ENCODE results near the gene METTL13.
A peak's percentile ranks its signal among the peaks of the same experiment; 100 is the strongest.

Gene METTL13, protein sequence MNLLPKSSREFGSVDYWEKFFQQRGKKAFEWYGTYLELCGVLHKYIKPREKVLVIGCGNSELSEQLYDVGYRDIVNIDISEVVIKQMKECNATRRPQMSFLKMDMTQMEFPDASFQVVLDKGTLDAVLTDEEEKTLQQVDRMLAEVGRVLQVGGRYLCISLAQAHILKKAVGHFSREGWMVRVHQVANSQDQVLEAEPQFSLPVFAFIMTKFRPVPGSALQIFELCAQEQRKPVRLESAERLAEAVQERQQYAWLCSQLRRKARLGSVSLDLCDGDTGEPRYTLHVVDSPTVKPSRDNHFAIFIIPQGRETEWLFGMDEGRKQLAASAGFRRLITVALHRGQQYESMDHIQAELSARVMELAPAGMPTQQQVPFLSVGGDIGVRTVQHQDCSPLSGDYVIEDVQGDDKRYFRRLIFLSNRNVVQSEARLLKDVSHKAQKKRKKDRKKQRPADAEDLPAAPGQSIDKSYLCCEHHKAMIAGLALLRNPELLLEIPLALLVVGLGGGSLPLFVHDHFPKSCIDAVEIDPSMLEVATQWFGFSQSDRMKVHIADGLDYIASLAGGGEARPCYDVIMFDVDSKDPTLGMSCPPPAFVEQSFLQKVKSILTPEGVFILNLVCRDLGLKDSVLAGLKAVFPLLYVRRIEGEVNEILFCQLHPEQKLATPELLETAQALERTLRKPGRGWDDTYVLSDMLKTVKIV
- total RNA-seq, result 25.9 reads per million, percentile 53 among the genes with 10 or more reads in this experiment

DNA sequence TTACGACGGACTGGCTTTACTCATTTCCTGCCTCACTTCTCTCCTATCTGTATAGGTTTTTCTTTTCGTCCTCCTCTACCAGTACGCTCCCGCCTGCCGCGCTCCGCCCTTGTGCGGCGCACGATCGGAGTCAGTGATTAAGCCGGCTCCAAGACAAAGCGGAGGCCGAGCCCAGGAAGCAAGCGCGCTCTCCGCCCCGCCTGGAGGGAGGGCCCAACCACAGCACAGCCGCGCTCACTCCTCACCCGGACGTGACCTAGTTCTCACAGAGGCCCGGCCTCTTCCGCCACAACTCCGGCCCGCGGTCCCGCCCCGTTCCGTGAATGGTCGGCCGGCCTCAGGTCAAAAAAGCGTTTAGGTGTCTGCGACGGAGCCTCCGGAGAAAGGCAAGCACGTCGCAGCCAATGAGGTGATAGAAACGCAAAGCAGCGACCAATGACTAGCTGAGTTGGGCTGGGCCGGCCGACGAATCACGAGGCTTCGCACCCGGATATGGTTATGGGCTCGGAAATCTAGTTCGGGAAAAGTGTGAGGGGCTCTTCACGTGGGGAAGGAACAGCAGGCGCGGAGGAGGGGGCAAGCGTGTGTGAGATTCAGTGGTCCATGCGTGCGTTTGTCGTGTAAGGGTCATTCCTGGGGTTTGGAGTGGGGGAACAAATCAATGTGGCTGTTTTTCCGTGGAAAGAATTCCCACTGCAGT, at the start of gene METTL13:
Gene METTL13, plus strand, starts transcription at position 485 of the 700 bp plus-strand sequence. CDS start 308 bp downstream, outside the sequence.
- DNase-seq, result peak; percentile 97

DNA sequence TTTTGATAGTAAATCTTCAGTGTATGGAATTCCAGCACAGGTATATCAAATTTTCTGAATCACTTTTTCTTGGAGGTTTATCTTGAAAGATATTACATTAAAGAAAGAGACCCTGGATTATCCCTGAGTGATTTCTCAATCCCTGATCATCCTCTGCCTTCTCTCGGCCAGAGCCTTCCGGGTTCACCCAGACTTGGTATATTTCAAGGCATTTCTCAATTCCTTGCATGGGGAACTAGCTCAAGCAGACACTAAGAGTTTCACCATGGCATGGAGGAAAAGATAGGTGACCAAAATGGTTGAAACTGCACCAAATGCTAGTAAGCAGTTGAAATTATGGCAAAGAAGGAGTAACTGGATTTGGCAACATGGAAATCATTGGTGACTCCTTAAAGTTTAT, 45.3 kb upstream of the METTL13 start:
- DNase-seq, result no peak

DNA sequence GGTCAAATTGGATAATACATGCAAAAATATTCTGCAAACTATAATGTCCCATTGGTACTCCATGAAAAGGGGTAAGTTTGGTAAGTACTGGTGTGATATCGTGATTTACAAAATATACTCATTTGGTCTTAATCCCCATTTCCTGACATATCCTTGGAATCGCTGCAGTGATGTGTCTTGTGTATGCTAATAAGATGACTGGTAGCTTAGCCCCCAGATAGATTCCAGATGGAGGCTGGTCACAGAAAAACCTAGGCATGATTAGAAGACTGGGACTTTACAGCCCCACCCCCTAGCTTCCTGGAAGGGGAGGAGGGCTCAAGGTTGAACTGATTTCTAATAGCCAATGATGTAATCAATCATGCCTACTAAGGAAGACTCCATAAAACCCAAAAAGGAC, 42.5 kb upstream of the METTL13 start:
- DNase-seq, result no peak

DNA sequence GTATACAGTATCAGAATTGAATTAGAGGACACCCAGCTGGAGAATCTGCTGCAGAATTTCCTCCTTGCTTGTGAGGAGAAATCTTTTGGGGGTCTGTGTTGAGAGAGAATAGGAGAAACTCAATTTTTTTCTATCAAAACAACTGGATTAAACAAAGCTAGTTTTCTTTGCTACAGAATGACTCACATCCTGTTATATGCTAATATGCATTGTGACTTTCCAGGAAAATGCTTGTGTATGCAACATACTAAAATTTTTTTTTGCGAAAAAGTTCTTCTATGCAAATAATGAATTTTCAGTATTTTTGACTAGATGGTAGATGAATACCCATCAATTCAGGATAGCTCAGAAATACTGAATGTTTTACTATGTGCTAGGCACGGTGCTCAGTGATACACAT, 41.8 kb upstream of the METTL13 start:
- DNase-seq, result no peak

DNA sequence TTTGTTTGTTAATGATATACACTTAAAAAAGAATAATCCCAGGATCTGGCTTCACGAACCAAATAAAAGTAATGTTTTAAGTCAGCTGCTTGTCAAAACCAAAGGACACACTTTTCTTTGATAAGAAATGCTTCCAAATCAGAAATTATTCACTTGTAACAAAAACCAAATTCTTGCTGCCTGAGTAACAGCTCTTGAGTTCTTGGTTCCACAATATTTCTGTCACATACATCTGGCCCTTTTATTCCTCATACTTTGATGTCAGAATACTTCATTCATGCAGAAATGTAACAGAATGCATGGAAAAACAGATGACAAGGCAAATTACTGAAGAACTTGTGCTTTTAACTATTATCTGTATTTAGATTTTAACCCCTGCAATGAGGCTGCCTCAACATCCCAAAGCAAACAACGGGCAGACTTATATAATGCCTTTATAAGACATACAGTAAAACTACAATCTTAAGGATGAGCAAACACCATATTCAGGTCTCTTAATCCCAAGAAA, 41.0 kb upstream of the METTL13 start:
- no peak for DNase-seq

DNA sequence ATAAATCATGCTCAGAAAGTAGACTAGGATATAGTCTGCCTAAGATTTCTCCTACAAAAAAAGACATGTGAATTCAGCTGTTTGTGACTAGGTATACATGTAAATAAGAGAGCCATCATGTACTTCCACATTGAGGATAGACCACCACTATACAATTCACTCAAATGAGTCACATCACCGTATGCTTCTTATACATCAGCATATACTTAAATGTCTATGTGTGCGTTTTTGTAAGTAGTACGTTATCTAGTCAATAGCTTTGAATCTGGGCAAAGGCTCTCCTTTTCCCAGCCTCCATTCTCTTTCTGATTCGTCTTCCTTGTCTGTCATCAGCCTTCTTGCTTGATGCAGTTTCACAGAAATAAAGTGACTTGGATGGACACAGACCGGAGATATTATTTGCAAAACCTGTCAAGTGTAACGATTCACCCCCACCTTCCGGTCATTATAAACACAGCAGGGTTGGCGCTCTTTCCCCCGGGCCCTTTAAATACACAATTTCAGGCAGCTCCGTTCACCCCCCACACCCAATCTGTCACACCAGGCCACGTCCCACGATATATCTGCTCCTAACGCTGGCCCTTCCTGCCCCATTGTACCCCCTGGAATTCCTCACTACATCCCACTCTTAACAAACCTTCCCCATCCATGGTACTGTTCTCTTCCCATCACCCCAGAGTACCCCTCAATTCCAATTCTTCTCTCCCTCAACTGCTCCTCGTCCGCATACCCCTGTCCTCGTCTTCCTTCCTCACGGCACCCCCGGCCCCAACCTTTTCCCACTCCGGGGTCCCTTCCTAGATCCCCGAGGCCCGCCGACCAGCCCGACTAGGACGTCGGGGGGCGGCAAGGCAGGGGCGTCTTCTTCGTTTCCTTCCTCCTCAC, 40.2 kb upstream of the METTL13 start:
- peak; percentile 20 for DNase-seq

DNA sequence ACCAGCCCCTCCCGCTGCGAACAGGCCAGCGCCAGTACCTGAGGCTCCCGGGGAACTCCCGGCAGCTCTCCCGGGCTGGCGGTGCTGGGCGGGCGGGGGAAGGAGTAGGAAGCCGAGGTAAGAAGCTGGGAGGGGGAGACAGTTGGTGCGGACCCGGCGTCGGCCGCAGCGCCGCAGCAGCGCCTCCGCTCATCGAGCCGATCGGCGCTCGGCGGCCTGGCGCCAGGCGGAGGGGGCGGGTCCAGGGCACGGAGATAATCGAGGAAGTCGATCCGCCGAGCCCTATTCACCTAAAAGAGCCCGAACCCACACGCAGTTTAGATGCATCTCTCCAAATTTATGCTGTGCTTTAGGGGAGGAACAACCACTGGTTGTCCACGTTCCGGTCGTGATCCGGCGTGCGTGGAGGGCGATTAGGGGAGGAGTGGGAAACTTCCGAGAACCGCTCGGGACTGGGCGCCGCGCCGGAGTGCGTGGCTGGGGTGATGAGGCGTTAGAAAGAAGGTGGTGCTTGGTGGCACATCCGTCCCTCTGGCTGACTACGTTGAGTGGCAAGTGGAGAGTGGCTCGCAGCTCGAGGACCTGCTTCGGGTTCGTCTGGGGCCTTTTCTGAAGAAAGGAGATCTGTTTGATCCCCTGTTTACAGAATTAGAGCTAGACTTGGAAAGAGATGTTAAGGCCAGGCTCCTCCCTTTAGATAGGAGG, 39.4 kb upstream of the METTL13 start, which contains the start of gene VAMP4:
Gene VAMP4, minus strand, starts transcription at position 194 of the 705 bp plus-strand sequence. CDS start 3,651 bp downstream, outside the sequence.
- peak; percentile 80 for DNase-seq

DNA sequence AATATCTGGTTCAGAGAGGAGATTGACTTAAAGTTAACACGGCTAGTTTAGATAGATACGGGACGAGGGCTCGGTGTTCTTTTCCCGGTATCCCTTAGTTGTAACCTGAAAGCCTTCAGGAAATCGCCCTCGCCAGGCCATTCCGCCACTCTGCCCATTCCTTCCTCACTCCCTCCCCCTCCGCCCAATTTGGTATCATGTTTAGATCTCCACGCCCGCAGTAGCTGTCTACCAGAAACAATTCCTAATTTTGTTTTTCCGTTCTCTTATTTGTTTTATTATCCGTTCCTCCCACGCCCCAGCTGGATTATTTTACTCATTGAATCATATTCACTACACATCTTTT, 38.9 kb upstream of the METTL13 start:
- no peak for DNase-seq

DNA sequence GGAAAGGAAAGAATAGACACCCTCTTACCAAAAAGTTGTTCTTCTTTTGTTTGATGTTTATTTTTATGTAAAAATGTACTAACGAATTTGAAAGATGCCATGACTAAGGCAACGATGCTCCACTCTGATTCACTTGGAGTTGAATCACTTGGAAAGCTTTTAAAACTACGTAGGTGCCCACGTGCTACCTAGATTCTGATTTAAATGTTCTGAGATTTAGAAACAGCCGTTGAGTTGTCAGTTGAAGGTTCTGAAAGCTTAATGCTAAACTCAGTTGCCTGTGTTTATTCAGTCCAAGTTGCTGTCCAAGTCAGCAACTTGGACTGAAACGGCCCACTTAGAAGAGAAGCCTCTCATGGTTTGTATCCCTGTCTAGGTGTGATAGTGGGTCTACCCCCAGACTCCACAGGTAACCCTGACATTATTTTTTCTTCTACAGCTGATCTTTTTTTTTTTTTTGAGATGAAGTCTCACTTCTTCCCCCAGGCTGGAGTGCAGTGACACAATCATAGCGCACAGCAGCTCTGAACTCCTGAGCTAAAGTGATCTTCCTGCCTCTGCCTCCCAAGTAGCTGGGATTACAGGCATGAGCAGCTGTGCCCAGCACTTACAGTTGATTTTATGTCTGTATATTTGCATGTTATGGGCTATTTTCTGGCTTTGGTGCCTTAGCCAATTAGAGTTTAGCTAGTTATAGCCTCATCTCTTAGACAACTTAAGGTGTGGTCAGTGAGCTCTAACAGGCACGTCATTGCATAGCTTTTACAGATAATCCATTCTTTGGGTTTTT, 38.2 kb upstream of the METTL13 start:
- DNase-seq, result no peak

DNA sequence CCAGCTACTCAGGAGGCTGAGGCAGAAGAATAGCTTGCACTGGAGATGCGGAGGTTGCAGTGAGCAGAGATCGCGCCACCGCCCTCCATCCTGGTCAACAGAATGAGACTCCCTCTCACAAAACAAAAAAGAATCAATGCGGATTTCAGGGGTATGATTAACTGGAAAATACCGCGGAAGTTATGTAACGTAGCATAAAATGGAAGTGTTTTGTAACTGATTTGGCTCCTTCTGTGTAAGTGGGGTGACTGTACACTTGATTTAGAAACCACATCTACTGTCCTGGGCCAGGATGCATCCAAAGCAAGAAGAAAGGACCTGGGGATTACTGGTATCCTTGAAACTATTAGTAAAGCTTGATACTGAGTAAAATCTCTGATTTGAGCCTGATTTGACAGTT, 36.5 kb upstream of the METTL13 start:
- no peak for DNase-seq

DNA sequence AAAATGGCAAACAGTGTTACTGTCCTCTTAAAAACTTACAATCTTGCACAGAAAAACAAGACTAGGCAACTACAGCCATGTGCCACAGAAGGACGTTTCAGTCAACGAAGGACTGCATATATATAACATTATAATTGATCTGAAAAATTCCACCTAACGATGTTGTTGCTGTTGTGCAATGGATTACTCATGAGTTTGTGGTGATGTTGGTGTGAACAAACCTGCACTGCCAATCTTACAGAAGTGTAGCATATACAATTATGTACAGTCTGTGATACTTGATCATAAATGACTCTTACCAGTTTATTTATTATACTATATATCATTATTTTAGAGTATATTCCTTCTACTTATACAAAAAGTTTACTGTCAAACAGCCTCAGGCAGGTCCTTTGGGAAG, 32.8 kb upstream of the METTL13 start:
- DNase-seq, result no peak

DNA sequence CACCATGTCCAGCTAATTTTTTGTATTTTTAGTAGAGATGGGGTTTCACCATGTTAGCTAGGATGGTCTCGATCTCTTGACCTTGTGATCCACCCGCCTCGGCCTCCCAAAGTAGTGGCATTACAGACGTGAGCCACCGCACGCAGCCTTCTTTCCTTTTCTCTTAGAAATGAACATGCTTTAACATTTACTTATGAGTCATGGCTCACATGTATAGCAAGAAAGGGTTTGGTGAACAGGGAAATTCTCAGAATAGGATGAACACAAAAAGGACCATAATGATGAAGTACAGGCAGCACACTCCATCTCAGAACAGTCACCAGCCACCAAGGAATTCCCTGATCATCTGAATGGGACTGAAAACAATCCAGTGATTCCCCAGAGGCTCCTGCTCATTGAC, 30.2 kb upstream of the METTL13 start:
- DNase-seq, result no peak

DNA sequence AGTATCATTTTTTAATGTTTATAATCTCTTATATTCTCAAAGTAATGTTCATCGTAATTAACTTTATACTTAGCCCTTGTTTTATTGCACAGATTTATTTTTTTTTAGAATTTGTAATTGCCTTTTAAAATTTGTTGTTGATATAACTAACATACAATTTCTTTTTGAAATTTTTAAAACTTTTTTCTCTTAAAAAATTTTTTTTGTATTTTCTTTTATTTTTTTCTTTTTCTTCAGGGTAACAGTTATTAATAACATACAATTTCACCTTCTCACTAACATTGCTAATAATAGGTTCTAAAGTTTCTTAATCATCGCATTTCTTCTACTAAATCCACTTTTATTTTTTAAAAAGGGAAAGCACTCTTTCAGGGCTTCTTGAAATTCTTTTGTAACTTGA, 28.3 kb upstream of the METTL13 start:
- no peak for DNase-seq

DNA sequence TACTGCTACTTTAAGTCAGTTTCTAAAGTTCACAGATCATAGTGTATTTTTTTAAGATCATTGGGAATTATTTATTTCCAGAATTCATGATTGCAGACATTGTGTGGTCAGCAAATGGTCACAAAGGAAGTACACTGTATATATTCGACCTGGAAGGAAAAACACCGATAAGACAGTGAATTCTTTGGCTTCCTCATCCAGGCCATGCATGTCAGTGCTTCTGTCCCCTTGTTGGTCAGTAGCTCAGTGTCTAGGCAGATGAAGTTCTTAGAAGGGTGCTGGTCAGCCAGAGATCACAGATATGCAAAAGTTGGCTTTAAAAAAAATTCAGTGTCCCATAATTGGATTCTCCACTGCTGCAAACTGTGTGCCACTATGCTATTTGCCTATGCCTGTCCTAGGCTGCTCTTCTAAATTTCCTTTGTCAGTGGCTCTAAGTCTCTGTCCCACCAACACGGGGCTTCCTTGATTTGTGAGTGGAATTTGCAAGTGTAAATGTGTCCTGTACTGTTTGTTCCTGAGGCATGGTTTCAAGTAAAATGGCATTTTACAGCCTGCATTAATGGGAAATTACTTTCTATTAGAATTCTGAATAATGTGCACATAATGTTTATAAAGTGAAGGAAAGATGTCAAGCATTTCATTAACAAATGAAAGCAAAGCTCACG, 27.6 kb upstream of the METTL13 start:
- DNase-seq, result no peak

DNA sequence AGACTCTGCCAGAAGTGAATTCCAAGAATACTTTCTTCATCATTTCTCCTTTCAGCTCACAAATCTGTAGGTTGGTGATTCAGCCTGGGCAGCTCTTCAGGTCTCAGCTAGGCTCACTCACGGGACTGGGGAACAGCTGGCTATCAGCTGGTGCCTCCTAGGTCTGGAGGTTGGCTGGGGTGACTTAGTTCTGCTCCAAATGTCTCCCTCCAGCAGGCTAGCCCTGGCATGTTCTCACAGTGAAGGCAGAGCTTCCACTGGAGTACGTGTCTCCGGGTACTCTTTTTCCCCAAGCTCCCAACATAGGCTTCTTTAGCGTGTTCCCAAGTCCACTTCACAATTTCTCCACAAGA, 27.1 kb upstream of the METTL13 start:
- DNase-seq, result no peak

DNA sequence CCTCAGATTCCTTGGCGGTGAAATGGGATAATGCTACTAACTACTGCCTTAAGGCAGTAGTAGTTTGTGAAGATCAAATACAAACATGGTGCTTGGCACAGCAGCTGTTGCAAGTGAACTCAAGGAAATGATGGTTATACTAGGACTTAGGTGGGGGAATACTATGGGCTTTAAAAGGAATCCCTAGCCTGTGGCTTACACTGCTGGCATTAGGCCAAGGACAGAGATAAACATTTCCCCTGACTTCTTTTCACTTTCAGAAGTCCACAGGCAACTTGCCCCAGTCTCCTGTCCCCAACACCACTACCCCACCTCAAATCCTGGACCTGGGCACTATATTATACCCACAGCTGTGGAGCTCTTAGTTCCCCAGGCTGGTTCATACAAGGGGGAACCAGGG, 26.5 kb upstream of the METTL13 start:
- DNase-seq, result no peak

DNA sequence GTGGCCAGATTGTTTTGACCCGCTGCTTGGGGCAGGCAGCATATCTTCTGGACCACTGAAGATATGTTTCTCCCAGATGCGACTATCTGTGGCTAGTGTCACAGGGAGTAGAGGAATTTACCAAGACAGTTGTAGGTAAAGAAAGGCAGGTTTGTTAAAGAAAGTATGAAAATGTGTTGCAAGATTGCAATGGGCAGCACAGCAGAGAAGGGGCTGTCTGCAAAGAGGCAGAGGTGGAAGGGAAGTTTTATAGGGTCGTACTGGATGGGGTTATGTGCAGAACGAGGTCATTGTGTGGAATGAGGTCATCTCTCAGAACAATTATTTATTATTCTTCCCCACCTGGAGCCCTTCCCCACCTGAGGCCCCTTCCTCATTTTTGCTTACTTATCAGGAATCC, 24.6 kb upstream of the METTL13 start:
- no peak for DNase-seq

DNA sequence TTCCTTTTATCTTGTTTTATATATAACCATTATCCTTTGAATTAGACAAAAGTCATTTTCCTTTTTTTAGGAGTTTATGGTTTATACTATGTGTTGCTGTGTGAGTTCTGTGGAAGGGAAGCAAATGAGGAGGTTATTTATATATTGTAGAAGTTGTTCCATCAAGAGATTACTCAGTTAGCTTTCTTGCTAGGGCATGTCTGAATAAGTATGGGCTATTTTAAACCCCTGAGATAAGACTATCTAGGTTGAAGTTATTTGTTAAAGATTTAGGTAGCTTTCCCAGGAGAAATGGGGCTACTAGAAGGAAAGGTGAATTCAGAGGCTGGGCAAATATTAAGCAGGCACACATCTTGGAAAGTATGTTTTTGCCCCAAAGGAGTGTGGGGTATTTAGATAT, 23.4 kb upstream of the METTL13 start:
- no peak for DNase-seq

DNA sequence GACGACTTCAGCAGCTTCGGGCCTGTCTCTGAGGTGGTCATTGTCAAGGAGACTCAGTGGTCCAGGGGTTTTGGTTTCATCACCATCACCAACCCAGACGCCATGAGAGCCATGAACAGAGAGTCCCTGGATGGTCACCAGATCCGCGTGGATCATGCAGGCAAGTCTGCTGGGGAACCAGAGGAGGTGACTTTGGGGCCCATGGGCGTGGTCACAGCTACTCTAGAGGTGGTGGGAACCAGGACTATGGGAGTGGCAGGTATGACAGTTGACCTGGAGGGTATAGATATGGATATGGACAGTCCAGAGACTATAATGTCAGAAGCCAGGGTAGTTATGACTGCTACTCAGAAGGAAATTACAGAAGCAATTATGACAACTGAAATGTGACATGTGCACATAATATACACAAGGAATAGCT, 19.3 kb upstream of the METTL13 start:
- no peak for DNase-seq

DNA sequence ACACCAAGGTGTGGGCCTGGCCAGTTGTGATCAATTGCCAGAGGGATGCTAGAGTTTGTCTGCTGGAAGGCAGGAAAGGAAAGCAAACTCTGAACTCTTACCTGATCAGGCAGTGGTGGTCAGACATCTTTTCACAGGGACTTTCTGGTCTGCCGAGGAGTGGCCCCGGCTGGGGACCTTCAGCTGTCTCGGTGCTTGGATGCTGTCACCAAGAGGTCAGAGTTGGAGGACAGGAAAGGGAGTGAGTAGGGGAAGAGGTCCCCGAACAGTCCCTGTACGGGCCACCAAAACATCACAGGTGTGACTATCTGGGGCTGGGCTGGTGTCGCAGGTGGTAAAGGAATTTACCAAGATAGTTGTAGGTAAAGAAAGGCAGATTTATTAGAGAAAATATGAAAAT, 17.7 kb upstream of the METTL13 start:
- DNase-seq, result no peak

Measured in effector CD4-positive, alpha-beta T cell (primary cell).